Retinal pigment epithelial cell (primary cell): ENCODE results near the gene BARX1.
A peak's percentile ranks its signal among the peaks of the same experiment; 100 is the strongest.
"Not testable (repeated sequence)": the region's sequence is repeated elsewhere in the genome, so short reads cannot be mapped to it uniquely, and the experiment has no call there.

Experiments used
- DNase-seq: peaks from one replicate; pipeline ENCODE4 v3.0.0-alpha.2; 2010; ENCODE audit warnings: low read depth
- H3K4me3 ChIP-seq: 2 replicates; pipeline ENCODE4 v1.5.1; 2011; ENCODE audit warnings: mild to moderate bottlenecking, low read length, control low read depth, moderate library complexity
- TF ChIP-seq, protein P1 (sequence below): conservative IDR thresholded peaks from 2 replicates; pipeline ENCODE4 v1.5.1; 2011; ENCODE audit warnings: low read depth, low read length, control low read depth, inconsistent platforms

BARX1 gene

DNA sequence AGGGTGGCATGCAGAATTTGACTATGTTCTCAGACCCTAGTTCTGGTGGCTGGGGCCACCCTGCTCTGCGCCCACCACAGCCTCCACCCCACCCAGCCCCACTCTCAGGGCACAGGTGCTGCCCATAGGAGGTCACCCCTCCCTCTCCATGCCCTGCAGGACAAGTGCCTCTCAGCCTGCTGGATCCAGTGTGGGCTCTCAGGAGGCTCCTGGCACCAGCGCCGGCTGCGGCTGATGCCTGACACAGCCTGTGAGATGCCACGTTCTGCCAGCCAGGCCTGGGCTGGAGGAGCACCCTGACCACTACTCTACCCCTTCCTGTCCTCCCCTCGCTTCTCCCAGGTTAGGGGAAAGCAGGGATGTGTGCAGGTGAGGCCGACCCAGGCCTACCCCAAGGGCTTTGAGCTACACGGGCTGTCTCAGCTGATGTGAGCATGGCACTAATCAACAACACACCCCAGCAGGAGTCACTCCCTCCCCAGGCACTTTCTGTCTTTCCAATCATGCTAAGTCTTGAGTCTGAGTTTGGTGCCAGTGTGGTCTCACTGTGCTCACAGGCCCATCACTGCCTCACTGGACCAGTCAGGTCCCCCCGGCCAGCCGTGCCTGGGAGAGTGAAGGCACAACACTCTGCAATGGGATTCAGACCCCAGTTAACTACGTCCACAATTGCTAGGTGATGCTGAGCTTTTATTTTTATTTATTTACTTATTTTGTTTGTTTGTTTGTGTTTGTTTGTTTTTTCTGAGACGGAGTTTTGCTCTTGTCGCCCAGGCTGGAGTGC, 12.1 kb upstream of the BARX1 start:
- TF ChIP-seq, protein P1, sequence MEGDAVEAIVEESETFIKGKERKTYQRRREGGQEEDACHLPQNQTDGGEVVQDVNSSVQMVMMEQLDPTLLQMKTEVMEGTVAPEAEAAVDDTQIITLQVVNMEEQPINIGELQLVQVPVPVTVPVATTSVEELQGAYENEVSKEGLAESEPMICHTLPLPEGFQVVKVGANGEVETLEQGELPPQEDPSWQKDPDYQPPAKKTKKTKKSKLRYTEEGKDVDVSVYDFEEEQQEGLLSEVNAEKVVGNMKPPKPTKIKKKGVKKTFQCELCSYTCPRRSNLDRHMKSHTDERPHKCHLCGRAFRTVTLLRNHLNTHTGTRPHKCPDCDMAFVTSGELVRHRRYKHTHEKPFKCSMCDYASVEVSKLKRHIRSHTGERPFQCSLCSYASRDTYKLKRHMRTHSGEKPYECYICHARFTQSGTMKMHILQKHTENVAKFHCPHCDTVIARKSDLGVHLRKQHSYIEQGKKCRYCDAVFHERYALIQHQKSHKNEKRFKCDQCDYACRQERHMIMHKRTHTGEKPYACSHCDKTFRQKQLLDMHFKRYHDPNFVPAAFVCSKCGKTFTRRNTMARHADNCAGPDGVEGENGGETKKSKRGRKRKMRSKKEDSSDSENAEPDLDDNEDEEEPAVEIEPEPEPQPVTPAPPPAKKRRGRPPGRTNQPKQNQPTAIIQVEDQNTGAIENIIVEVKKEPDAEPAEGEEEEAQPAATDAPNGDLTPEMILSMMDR = no peak
- no peak for DNase-seq
- no peak overlapping the region for H3K4me3 ChIP-seq

DNA sequence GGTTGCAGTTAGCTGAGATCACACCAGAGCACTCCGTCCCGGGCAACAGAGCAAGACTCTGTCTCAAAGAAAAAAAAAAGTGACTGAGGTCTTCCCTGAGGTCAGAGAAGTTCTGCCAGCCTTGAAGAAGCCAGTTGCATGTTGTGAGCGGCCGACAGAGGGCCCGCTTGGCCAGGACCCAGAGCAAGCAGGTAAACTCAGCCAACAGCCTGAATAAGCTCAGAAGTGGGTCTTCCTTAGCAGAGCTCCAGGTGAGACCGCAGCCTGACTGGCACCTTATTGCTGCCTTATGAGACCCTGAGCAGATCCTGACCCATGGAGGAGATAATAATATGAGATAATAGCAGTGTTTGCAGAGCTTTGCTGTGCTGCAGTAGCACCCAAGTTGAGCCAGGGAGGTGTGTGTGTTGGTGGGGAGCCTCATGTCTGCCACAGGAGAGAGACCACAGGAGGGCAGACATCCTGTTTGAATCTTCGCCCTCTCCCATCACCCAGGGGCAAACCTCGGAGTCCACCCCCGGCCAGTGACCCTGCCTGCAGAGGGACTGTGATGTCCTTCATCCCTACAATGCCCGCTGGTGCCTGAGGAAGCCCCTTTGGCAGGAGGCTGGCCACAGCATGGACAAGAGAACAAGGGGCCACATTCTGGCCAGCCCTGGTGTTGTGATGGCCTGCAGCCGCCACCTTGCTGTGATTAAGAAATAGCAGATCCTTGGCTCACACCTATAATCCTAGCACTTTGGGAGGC, 10.8 kb upstream of the BARX1 start:
- no peak overlapping the region for H3K4me3 ChIP-seq
- DNase-seq = no peak
- TF ChIP-seq, protein P1 = peak; percentile 28

GRCh38 chr9:93964685-93965084, 9.5 kb upstream of the BARX1 start:
- H3K4me3 ChIP-seq = no peak overlapping the region
- no peak for DNase-seq
- TF ChIP-seq, protein P1 = no peak

DNA sequence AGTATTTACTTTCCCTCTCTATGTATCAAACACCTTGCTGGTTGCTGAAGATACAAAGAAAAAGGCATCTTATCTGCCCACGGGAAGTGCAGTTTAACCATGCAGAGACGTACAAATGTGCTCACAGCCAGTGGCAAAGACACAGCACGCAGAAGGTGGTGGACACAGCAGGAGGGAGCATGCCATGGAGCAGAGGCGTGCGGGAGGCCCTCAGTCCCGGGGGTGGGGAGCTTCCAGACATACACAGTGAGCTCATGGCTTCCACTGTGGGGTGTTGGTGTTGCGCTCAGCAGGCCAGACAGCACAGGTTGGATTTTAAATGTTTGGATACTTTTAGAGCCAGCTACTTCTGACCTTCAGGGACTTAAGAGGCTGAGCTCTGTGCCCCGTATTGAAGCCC, 8.8 kb upstream of the BARX1 start:
- no peak for DNase-seq
- H3K4me3 ChIP-seq = no peak overlapping the region
- TF ChIP-seq, protein P1 = no peak

- not testable (repeated sequence) for H3K4me3 ChIP-seq, DNase-seq
These were observed 8.3 kb upstream of the BARX1 start for GRCh38 chr9:93963489-93963888.

GRCh38 chr9:93962561-93963440, 7.6 kb upstream of the BARX1 start:
- TF ChIP-seq, protein P1 = peak; percentile 81

GRCh38 chr9:93962017-93962416, 6.9 kb upstream of the BARX1 start:
- TF ChIP-seq, protein P1 = no peak
- no peak for DNase-seq
- H3K4me3 ChIP-seq = no peak overlapping the region

More at GRCh38 chr9:93962561-93963440, 7.6 kb upstream of the BARX1 start:
- H3K4me3 ChIP-seq = no peak overlapping the region
- peak; percentile 36 for DNase-seq
